GM18861 (cell line): ENCODE results near the gene BCL2L15.

ENCODE experiments used
- ATAC-seq: cut with Tn5 transposase; IDR thresholded peaks from one replicate; pipeline ENCODE4 v1.9.1; 2021; ENCODE audit not compliant: unreplicated experiment

The BCL2L15 gene

GRCh38 chr1:113912594-113913311, 25.4 kb upstream of the BCL2L15 start:
- no peak for ATAC-seq

- no peak for ATAC-seq
These were observed 18.1 kb upstream of the BCL2L15 start for GRCh38 chr1:113905435-113905861.

- peak; percentile 86 for ATAC-seq
These were observed 17.5 kb upstream of the BCL2L15 start, which contains the start of the genes AP4B1 and DCLRE1B for GRCh38 chr1:113904674-113905434. TSS of gene AP4B1 (minus strand) at chr1:113904799. CDS start at chr1:113904717, 82 bp downstream. TSS of gene DCLRE1B (plus strand) at chr1:113905326. CDS start at chr1:113905587, 261 bp downstream.

- peak; percentile 35 for ATAC-seq
These were observed 16.9 kb upstream of the BCL2L15 start for GRCh38 chr1:113904293-113904673.

- no peak for ATAC-seq
These were observed 16.3 kb upstream of the BCL2L15 start for GRCh38 chr1:113903501-113904292.

- no peak for ATAC-seq
These were observed 13.8 kb upstream of the BCL2L15 start for GRCh38 chr1:113901191-113901590.

- ATAC-seq, result no peak
These were observed 11.7 kb upstream of the BCL2L15 start for GRCh38 chr1:113899111-113899510.

GRCh38 chr1:113898241-113898814, 10.9 kb upstream of the BCL2L15 start:
- ATAC-seq, result no peak

- ATAC-seq, result no peak
These were observed 8.6 kb upstream of the BCL2L15 start for GRCh38 chr1:113895961-113896360.

GRCh38 chr1:113895098-113895497, 7.7 kb upstream of the BCL2L15 start:
- ATAC-seq, result no peak

- no peak for ATAC-seq
These were observed 5.9 kb upstream of the BCL2L15 start for GRCh38 chr1:113893267-113893666.

GRCh38 chr1:113891631-113892220, 4.3 kb upstream of the BCL2L15 start:
- ATAC-seq, result no peak

- ATAC-seq, result no peak
These were observed 3.4 kb upstream of the BCL2L15 start for GRCh38 chr1:113890816-113891215.

GRCh38 chr1:113886417-113887401, 672 bp downstream of the BCL2L15 start:
- no peak for ATAC-seq

- ATAC-seq, result no peak
These were observed 5.7 kb downstream of the BCL2L15 start for GRCh38 chr1:113881661-113882060.

- no peak for ATAC-seq
These were observed 7.7 kb downstream of the BCL2L15 start for GRCh38 chr1:113879739-113880038.

- ATAC-seq, result no peak
These were observed 11.2 kb downstream of the BCL2L15 start for GRCh38 chr1:113876176-113876575.

GRCh38 chr1:113875714-113876113, 11.7 kb downstream of the BCL2L15 start:
- peak; percentile 63 for ATAC-seq

- ATAC-seq, result no peak
These were observed 13.1 kb downstream of the BCL2L15 start for GRCh38 chr1:113874012-113874879.
